GM23248 (cell line): ENCODE data around the gene TMPRSS5. TPM values are rescaled to one million over a fixed set of nuclear protein-coding genes. Genes with fewer than 3 reads are reported as not detected.

Experiments
- DNase-seq: peaks from one replicate; pipeline ENCODE4 v3.0.0-alpha.2; 2015
- H2AFZ ChIP-seq: fragments of 200-600 bp; sonication (generic); 2 replicates; pipeline ENCODE4 v1.6.1; 2016; ENCODE audit warnings: antibody characterized with exemption
- H3F3A ChIP-seq: fragments of 200-600 bp; sonication (generic); 2 replicates; pipeline ENCODE4 v1.6.1; 2016; ENCODE audit warnings: mild to moderate bottlenecking, antibody characterized with exemption, mixed run types; ENCODE audit not compliant: insufficient read depth
- H3K27ac ChIP-seq: fragments of 200-600 bp; sonication (generic); 2 replicates; pipeline ENCODE4 v1.5.1; 2016; ENCODE audit warnings: mild to moderate bottlenecking
- H3K27me3 ChIP-seq: fragments of 200-600 bp; sonication (generic); replicated peaks from 2 replicates; pipeline ENCODE4 v1.6.1; 2016; ENCODE audit warnings: mild to moderate bottlenecking; ENCODE audit not compliant: insufficient read depth
- H3K36me3 ChIP-seq: fragments of 200-600 bp; sonication (generic); 2 replicates; pipeline ENCODE4 v1.6.1; 2016; ENCODE audit warnings: low read depth, mild to moderate bottlenecking
- H3K4me1 ChIP-seq: fragments of 200-600 bp; sonication (generic); 2 replicates; pipeline ENCODE4 v1.6.1; 2016; ENCODE audit warnings: mild to moderate bottlenecking; ENCODE audit not compliant: insufficient read depth
- H3K4me2 ChIP-seq: fragments of 200-600 bp; sonication (generic); one replicate; pipeline ENCODE4 v1.6.1; 2016; ENCODE audit warnings: mild to moderate bottlenecking; ENCODE audit not compliant: unreplicated experiment
- H3K4me3 ChIP-seq: fragments of 200-600 bp; sonication (generic); 2 replicates; pipeline ENCODE4 v1.5.1; 2016; ENCODE audit warnings: mild to moderate bottlenecking
- H3K79me2 ChIP-seq: fragments of 200-600 bp; sonication (generic); 2 replicates; pipeline ENCODE4 v1.6.1; 2016; ENCODE audit warnings: mild to moderate bottlenecking; ENCODE audit not compliant: insufficient read depth
- H3K9ac ChIP-seq: fragments of 200-600 bp; sonication (generic); 2 replicates; pipeline ENCODE4 v1.6.1; 2016; ENCODE audit warnings: mild to moderate bottlenecking
- H3K9me2 ChIP-seq: fragments of 200-600 bp; sonication (generic); 2 replicates; pipeline ENCODE4 v1.6.1; 2016; ENCODE audit warnings: mixed run types, mild to moderate bottlenecking, moderate library complexity; ENCODE audit not compliant: insufficient read depth
- H3K9me3 ChIP-seq: fragments of 200-600 bp; sonication (generic); one replicate; pipeline ENCODE4 v1.6.1; 2017; ENCODE audit warnings: low read depth
- H4K20me1 ChIP-seq: fragments of 200-600 bp; sonication (generic); 2 replicates; pipeline ENCODE4 v1.6.0; 2016; ENCODE audit not compliant: insufficient read depth
- EZH2 ChIP-seq: fragments of 200-600 bp; sonication (generic); IDR thresholded peaks from 2 replicates; pipeline ENCODE4 v1.6.1; 2018; ENCODE audit warnings: antibody characterized with exemption, mild to moderate bottlenecking; ENCODE audit not compliant: insufficient read depth, poor library complexity, severe bottlenecking
- EZH2phosphoT487 ChIP-seq: fragments of 200-600 bp; sonication (generic); IDR thresholded peaks from 2 replicates; pipeline ENCODE4 v1.6.1; 2018; ENCODE audit warnings: antibody characterized with exemption, moderate library complexity, mild to moderate bottlenecking, low read depth; ENCODE audit not compliant: insufficient read depth
- WGBS, 2 experiments: methylation state at CpG; one replicate each; pipeline ENCODE4 v1.1.6; 2015 to 2017; ENCODE audit warnings: low lambda C conversion rate in 2 of 2, low coverage in 1 of 2; ENCODE audit errors: missing lambda C conversion rate in 2 of 2; 5-methylcytosine and 5-hydroxymethylcytosine counted together
- in situ Hi-C: fragments of 300-500 bp; cut with MboI; formaldehyde crosslinking; loops from 2 replicates; pipeline ENCODE4 v1.15.0; 2020
- polyA plus RNA-seq: library from polyadenylated mRNA; unstranded; fragments of >200 nt; fragmentation: Nextera tagmentation; extraction: Ambion mirVana; gene quantifications from 2 replicates; pipeline ENCODE4 v1.2.1, GENCODE V29; 2016
- total RNA-seq: library from RNA; depleted of rRNA; stranded (reverse); fragments of >200 nt; shearing (Covaris generic); gene quantifications from 2 replicates; pipeline ENCODE4 v1.2.3, GENCODE V29; 2014

Gene TMPRSS5
- total and polyA plus RNA-seq, 2 experiments from 2014 or later = not detected

- no peaks in the 10 kb centered on the region for H3K4me1 ChIP-seq
- in situ Hi-C loops = no loop called here
- no peaks in the 10 kb centered on the region for H3K9me3 ChIP-seq
- TF ChIP-seq EZH2phosphoT487 (no peak), EZH2 (no peak)
- H3F3A ChIP-seq = no peaks in the 10 kb centered on the region
- no peaks in the 10 kb centered on the region for H3K36me3 ChIP-seq
- H3K4me2 ChIP-seq = no peak overlapping the region
- no peak overlapping the region for H3K4me3 ChIP-seq
- no peaks in the 10 kb centered on the region for H3K9me2 ChIP-seq
- no peaks in the 10 kb centered on the region for H3K27me3 ChIP-seq
- no peak overlapping the region for H2AFZ ChIP-seq
- H3K27ac ChIP-seq = no peak overlapping the region
- H3K79me2 ChIP-seq = no peaks in the 10 kb centered on the region
- H3K9ac ChIP-seq = no peak overlapping the region
- no peak for DNase-seq
- WGBS, 2 experiments = 93 to 95% methylated on average over 5 of the region's 5 CpGs
- no peaks in the 10 kb centered on the region for H4K20me1 ChIP-seq
Measured at GRCh38 chr11:113697111-113697510, 9.0 kb downstream of the TMPRSS5 start.

DNA sequence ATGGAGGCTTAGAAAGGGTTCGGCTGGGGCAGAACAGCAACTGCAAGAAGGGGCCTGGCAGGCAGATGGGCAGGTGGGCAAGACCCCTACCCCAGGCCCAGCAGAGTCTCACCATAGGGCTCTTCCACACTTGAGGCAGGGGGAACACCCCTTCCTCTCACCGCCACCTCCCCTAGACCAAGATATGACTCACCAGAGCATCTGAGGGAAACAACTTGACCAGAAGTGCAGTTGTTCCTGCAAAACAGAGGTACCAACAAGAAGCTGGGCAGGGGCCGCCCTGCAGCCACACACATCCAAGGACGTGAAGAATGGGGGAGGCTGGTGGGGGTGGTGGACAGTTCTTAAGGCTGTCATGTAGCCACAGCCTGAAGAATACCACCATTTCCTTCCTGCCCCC is 10.9 kb downstream of the TMPRSS5 start:
- Histone ChIP-seq H3K36me3 (no peaks in the 10 kb centered on the region), H2AFZ (no peak overlapping the region), H3K9ac (no peak overlapping the region), H3K79me2 (no peaks in the 10 kb centered on the region), H3K4me3 (no peak overlapping the region), H3K27ac (no peak overlapping the region), H3K9me3 (no peaks in the 10 kb centered on the region), H3K4me1 (peaks cover 9% of the 10 kb centered on the region), H3K4me2 (no peak overlapping the region), H3K9me2 (no peaks in the 10 kb centered on the region), H4K20me1 (no peaks in the 10 kb centered on the region), H3F3A (no peaks in the 10 kb centered on the region), H3K27me3 (no peaks in the 10 kb centered on the region)
- in situ Hi-C loops = no loop called here
- no peak for DNase-seq
- WGBS, 2 experiments = 93 to 100% methylated on average over 4 of the region's 4 CpGs
- no peak for TF ChIP-seq EZH2
- no peak for TF ChIP-seq EZH2phosphoT487

DNA sequence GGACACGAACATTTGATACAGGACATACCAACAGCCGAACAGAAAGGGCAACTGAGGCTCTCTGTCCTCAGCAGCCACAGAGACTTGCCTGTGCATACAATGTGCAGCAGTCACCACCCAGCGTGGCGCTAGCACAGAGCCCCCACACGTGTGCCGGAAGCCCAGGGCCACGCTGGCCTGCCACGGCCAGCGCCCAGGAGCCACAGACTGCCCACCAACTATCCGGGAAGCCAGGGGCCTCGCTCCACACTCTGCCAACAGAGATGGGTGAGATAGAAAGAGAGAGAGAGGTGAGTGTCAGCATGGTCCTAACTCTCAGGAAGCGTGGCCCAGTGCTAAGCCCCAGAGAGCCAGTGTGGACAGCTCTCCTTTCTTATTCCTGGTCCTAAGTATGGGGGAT is 11.7 kb downstream of the TMPRSS5 start:
- Histone ChIP-seq H2AFZ (no peak overlapping the region), H3K4me2 (no peak overlapping the region), H4K20me1 (no peaks in the 10 kb centered on the region), H3K9ac (no peak overlapping the region), H3K79me2 (no peaks in the 10 kb centered on the region), H3F3A (no peaks in the 10 kb centered on the region), H3K27me3 (no peaks in the 10 kb centered on the region), H3K9me3 (no peaks in the 10 kb centered on the region), H3K27ac (no peak overlapping the region), H3K36me3 (no peaks in the 10 kb centered on the region), H3K4me3 (no peak overlapping the region), H3K9me2 (no peaks in the 10 kb centered on the region), H3K4me1 (peaks cover 11% of the 10 kb centered on the region)
- no peak for DNase-seq
- 90 to 95% methylated on average over 12 of the region's 12 CpGs for WGBS, 2 experiments
- in situ Hi-C loops = no loop called here
- no peak for TF ChIP-seq EZH2phosphoT487
- TF ChIP-seq EZH2 = no peak

DNA sequence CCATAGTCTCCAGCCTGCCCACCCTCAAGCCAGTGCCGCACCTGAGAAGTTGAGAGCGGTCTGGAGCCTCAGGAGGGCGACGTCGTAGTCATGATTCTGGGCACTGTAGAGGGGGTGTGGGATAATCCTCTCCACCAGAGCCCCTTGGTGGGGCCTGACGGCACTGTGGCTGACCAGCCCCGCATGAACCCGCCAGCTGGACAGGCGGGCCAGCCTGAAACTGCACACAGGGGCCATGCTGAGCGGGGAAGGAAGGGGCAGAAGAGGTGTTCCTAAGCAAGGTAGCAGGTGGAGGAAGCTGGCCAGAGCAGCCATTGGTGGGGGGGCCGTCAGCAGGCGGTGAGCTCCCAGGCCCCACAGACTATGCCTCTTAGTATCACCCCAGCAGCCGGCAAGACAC is 13.1 kb downstream of the TMPRSS5 start:
- DNase-seq = no peak
- no peaks in the 10 kb centered on the region for H3K36me3 ChIP-seq
- H3K27ac ChIP-seq = no peak overlapping the region
- no peaks in the 10 kb centered on the region for H4K20me1 ChIP-seq
- no peaks in the 10 kb centered on the region for H3K9me2 ChIP-seq
- no peak overlapping the region for H2AFZ ChIP-seq
- no peaks in the 10 kb centered on the region for H3F3A ChIP-seq
- H3K9ac ChIP-seq = no peak overlapping the region
- H3K9me3 ChIP-seq = no peaks in the 10 kb centered on the region
- peaks cover 11% of the 10 kb centered on the region for H3K4me1 ChIP-seq
- H3K4me3 ChIP-seq = no peak overlapping the region
- no peaks in the 10 kb centered on the region for H3K79me2 ChIP-seq
- H3K27me3 ChIP-seq = no peaks in the 10 kb centered on the region
- in situ Hi-C loops = no loop called here
- 92 to 98% methylated on average over 10 to 13 of the region's 13 CpGs for WGBS, 2 experiments
- H3K4me2 ChIP-seq = no peak overlapping the region
- TF ChIP-seq EZH2 (no peak), EZH2phosphoT487 (no peak)
